Thyroid gland (tissue), 4 donors: ENCODE measurements around the gene RGP1.

Source experiments
- CTCF ChIP-seq, 6 experiments: fragments of 200-600 bp in 3 of 6; fragments of 450-650 bp in 3 of 6; sonication (generic) in 3 of 6; IDR thresholded peaks; one replicate each; pipeline ENCODE4 v1.5.1; 2016 to 2019; ENCODE audit warnings: antibody characterized with exemption in 6 of 6, mild to moderate bottlenecking in 2 of 6, inconsistent platforms in 1 of 6, moderate library complexity in 1 of 6
- POLR2A ChIP-seq, 2 donors: fragments of 450-650 bp; IDR thresholded peaks; one replicate each; pipeline ENCODE4 v1.6.1; 2017; ENCODE audit warnings: antibody characterized with exemption in 2 of 2, mild to moderate bottlenecking in 2 of 2, moderate library complexity in 1 of 2

GRCh38 chr9:35732185-35732799 is 16.8 kb upstream of the RGP1 start, which contains the start of the genes CREB3 and TLN1:
- TF ChIP-seq CTCF (IDR thresholded peaks at IDR 0.05) (no peak), POLR2A (IDR thresholded peaks at IDR 0.05) (peak in 1 of 2 donors; percentile 86)
